ENCODE measurements around the gene IL1A.

The IL1A gene

GRCh38 chr2:112787729-112788393, 3.6 kb upstream of the IL1A start:
- Histone ChIP-seq H3K36me3 (ENCODE audit: control insufficient read depth in 4 of 4, insufficient read depth in 4 of 4, low read length in 3 of 4) (no peaks in the 10 kb centered on the region), H3K27ac (ENCODE audit: insufficient read depth in 1 of 2, low read depth in 1 of 2, low read length in 2 of 2, poor library complexity in 1 of 2, severe bottlenecking in 2 of 2) (no peak overlapping the region), H3K4me1 (ENCODE audit: control extremely low read depth in 1 of 4, control insufficient read depth in 4 of 4, insufficient read depth in 4 of 4, low read length in 3 of 4) (peaks cover 15 to 47% (median 27%) of the 10 kb centered on the region in 4 experiments), H3K4me3 (ENCODE audit: control insufficient read depth in 1 of 7, extremely low read depth in 1 of 7, insufficient read depth in 4 of 7, low read depth in 2 of 7, low read length in 6 of 7) (no peak overlapping the region), H3K9me3 (ENCODE audit: control extremely low read depth in 1 of 5, control insufficient read depth in 4 of 5, insufficient read depth in 2 of 5, low read depth in 1 of 5, low read length in 4 of 5) (no peaks in the 10 kb centered on the region), H3K27me3 (replicated peaks in 2 of 5; ENCODE audit: control insufficient read depth in 4 of 5, insufficient read depth in 5 of 5, low read length in 4 of 5) (no peaks in the 10 kb centered on the region)
- ChIA-PET CTCF (interaction anchor here (0.9 to 8.3 kb wide), 3 partner anchors 9 to 46 kb away, joined by 4 to 34 read pairs (median 6); partner anchors contain the start of gene IL1B), POLR2A (interaction anchor here (1.0 kb wide), 1 partner anchor 35 kb away, joined by 3 read pairs; no protein-coding TSS in a partner anchor)
- WGBS (ENCODE audit: insufficient coverage), result no CpG with 5 or more reads among the region's 4 CpGs
- peak in 2 of 3 donors; percentile 77 to 85 for DNase-seq

DNA sequence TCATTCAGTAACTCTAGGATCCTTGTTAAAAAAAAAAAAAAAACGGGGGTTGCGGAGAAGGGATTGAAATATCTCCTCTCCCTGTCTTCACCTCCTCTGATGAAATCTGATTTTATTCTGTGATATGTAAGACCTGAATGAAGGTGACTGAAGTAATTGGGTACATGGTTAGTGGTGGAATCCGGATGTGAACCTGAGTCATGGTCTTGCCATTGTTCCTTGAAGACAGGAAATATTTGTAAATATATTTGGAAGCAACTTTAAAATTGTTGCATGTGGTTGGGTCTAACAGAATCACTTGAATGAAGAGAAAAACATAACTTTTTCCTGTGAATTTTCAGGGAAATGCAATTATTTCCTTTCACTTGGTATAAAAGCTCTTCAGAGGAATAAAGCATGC, 3.0 kb upstream of the IL1A start:
- Histone ChIP-seq H3K9me3 (ENCODE audit: control extremely low read depth in 1 of 5, control insufficient read depth in 4 of 5, insufficient read depth in 2 of 5, low read depth in 1 of 5, low read length in 4 of 5) (no peaks in the 10 kb centered on the region), H3K27me3 (replicated peaks in 2 of 5; ENCODE audit: control insufficient read depth in 4 of 5, insufficient read depth in 5 of 5, low read length in 4 of 5) (no peaks in the 10 kb centered on the region), H3K4me1 (ENCODE audit: control extremely low read depth in 1 of 4, control insufficient read depth in 4 of 4, insufficient read depth in 4 of 4, low read length in 3 of 4) (peaks cover 15 to 50% (median 26%) of the 10 kb centered on the region in 4 experiments), H3K4me3 (ENCODE audit: control insufficient read depth in 1 of 7, extremely low read depth in 1 of 7, insufficient read depth in 4 of 7, low read depth in 2 of 7, low read length in 6 of 7) (no peak overlapping the region), H3K27ac (ENCODE audit: insufficient read depth in 1 of 2, low read depth in 1 of 2, low read length in 2 of 2, poor library complexity in 1 of 2, severe bottlenecking in 2 of 2) (no peak overlapping the region), H3K36me3 (ENCODE audit: control insufficient read depth in 4 of 4, insufficient read depth in 4 of 4, low read length in 3 of 4) (no peaks in the 10 kb centered on the region)
- 100% methylated on average over 1 of the region's 3 CpGs for WGBS (ENCODE audit: insufficient coverage)
- ChIA-PET POLR2A (interaction anchor here (1.0 kb wide), 1 partner anchor 35 kb away, joined by 3 read pairs; no protein-coding TSS in a partner anchor), CTCF (interaction anchor here (8.3 kb wide), 1 partner anchor 47 kb away, joined by 34 read pairs; the partner anchor contains the start of gene IL1B)
- no peak for DNase-seq

DNA sequence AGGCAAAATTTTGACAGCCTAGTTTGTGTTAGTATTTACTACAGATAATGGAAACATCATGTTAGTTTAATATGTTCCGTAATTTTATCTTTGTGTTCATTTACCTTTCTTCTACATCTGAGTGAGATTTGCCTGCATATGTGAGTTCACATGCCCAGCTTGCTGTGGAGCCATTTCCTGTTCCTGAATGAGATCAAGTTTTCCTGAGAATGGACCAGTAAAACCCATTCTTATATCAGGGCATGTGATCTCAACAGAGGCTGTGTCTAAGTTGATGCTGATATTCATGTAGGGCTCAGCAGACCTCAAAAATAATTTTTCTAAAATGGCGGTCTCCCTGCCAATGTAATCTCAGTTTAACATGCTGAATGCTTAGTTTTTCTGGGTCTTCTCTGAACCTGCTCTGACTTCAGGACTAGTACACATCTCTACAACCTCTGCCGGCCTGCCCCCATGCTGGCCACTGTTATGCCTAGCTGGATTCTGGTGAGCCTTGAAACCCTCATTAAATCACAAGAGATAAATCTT, 1.0 kb downstream of the IL1A start:
- no peaks in the 10 kb centered on the region for H3K9me3 ChIP-seq (ENCODE audit: control extremely low read depth in 1 of 5, control insufficient read depth in 4 of 5, insufficient read depth in 2 of 5, low read depth in 1 of 5, low read length in 4 of 5)
- CTCF ChIA-PET, result interaction anchor here (0.8 to 8.3 kb wide), 5 partner anchors 9 to 51 kb away, joined by 3 to 34 read pairs (median 8); partner anchors contain the start of gene IL1B
- peaks cover 15 to 46% (median 23%) of the 10 kb centered on the region in 4 experiments for H3K4me1 ChIP-seq (ENCODE audit: control extremely low read depth in 1 of 4, control insufficient read depth in 4 of 4, insufficient read depth in 4 of 4, low read length in 3 of 4)
- no peak for DNase-seq
- WGBS (ENCODE audit: insufficient coverage), result 100% methylated on average over 2 of the region's 3 CpGs
- no peaks in the 10 kb centered on the region for H3K27me3 ChIP-seq (replicated peaks in 2 of 5; ENCODE audit: control insufficient read depth in 4 of 5, insufficient read depth in 5 of 5, low read length in 4 of 5)
- POLR2A ChIA-PET, result no interaction called here
- H3K36me3 ChIP-seq (ENCODE audit: control insufficient read depth in 4 of 4, insufficient read depth in 4 of 4, low read length in 3 of 4), result no peaks in the 10 kb centered on the region
- no peak overlapping the region for H3K27ac ChIP-seq (ENCODE audit: insufficient read depth in 1 of 2, low read depth in 1 of 2, low read length in 2 of 2, poor library complexity in 1 of 2, severe bottlenecking in 2 of 2)
- peak overlapping the region in 1 of 7 experiments; percentile 20 for H3K4me3 ChIP-seq (ENCODE audit: control insufficient read depth in 1 of 7, extremely low read depth in 1 of 7, insufficient read depth in 4 of 7, low read depth in 2 of 7, low read length in 6 of 7)

DNA sequence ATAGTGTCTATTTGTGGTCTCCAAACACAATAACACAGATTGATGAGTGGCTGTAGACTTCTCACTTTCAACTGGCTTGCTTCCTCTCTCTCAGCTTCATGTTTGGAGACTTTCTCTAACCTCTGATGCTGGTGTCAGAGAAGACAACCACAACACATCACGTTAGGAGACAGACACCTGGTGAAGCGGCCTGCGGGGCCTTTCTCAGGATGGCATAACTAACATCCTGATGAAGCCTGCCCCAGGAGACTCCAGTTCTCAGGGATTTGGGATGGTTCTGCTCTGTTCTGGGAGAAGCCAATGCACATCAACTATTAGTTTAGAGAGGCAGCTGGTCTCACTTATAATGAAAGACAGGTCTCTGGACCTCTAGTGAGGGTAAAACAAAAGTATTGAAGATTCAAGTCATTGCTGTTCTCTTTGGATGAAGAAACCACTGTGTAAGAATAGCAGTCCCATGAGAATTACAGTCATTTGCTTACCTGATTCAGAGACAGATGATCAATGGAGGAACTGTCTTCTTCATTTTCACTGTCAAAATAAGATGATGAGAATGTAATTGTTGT, 2.0 kb downstream of the IL1A start:
- Histone ChIP-seq H3K4me1 (ENCODE audit: control extremely low read depth in 1 of 4, control insufficient read depth in 4 of 4, insufficient read depth in 4 of 4, low read length in 3 of 4) (peaks cover 12 to 40% (median 19%) of the 10 kb centered on the region in 4 experiments), H3K36me3 (ENCODE audit: control insufficient read depth in 4 of 4, insufficient read depth in 4 of 4, low read length in 3 of 4) (no peaks in the 10 kb centered on the region), H3K4me3 (ENCODE audit: control insufficient read depth in 1 of 7, extremely low read depth in 1 of 7, insufficient read depth in 4 of 7, low read depth in 2 of 7, low read length in 6 of 7) (no peak overlapping the region), H3K27ac (ENCODE audit: insufficient read depth in 1 of 2, low read depth in 1 of 2, low read length in 2 of 2, poor library complexity in 1 of 2, severe bottlenecking in 2 of 2) (no peak overlapping the region), H3K27me3 (replicated peaks in 2 of 5; ENCODE audit: control insufficient read depth in 4 of 5, insufficient read depth in 5 of 5, low read length in 4 of 5) (no peaks in the 10 kb centered on the region), H3K9me3 (ENCODE audit: control extremely low read depth in 1 of 5, control insufficient read depth in 4 of 5, insufficient read depth in 2 of 5, low read depth in 1 of 5, low read length in 4 of 5) (no peaks in the 10 kb centered on the region)
- CTCF ChIA-PET, result interaction anchor here (0.8 to 8.3 kb wide), 4 partner anchors 10 to 52 kb away, joined by 3 to 34 read pairs (median 7); partner anchors contain the start of gene IL1B
- no peak for DNase-seq
- POLR2A ChIA-PET, result interaction anchor here (0.6 kb wide), 1 partner anchor 12 kb away, joined by 3 read pairs; no protein-coding TSS in a partner anchor
- 70% methylated on average over 2 of the region's 3 CpGs for WGBS (ENCODE audit: insufficient coverage)

- CTCF ChIA-PET, result interaction anchor here (1.4 kb wide), 1 partner anchor 29 kb away, joined by 3 read pairs; no protein-coding TSS in a partner anchor
- Histone ChIP-seq H3K36me3 (ENCODE audit: control insufficient read depth in 4 of 4, insufficient read depth in 4 of 4, low read length in 3 of 4) (no peaks in the 10 kb centered on the region), H3K4me3 (ENCODE audit: control insufficient read depth in 1 of 7, extremely low read depth in 1 of 7, insufficient read depth in 4 of 7, low read depth in 2 of 7, low read length in 6 of 7) (no peak overlapping the region), H3K9me3 (ENCODE audit: control extremely low read depth in 1 of 5, control insufficient read depth in 4 of 5, insufficient read depth in 2 of 5, low read depth in 1 of 5, low read length in 4 of 5) (no peaks in the 10 kb centered on the region), H3K27me3 (replicated peaks in 2 of 5; ENCODE audit: control insufficient read depth in 4 of 5, insufficient read depth in 5 of 5, low read length in 4 of 5) (no peaks in the 10 kb centered on the region), H3K4me1 (ENCODE audit: control extremely low read depth in 1 of 4, control insufficient read depth in 4 of 4, insufficient read depth in 4 of 4, low read length in 3 of 4) (peaks cover under 1 to 30% (median 17%) of the 10 kb centered on the region in 4 experiments), H3K27ac (ENCODE audit: insufficient read depth in 1 of 2, low read depth in 1 of 2, low read length in 2 of 2, poor library complexity in 1 of 2, severe bottlenecking in 2 of 2) (no peak overlapping the region)
- POLR2A ChIA-PET, result no interaction called here
- no peak for DNase-seq
- no CpG with 5 or more reads among the region's 1 CpG for WGBS (ENCODE audit: insufficient coverage)
Observed at GRCh38 chr2:112779598-112779997, 4.7 kb downstream of the IL1A start.

GRCh38 chr2:112777036-112777435, 7.3 kb downstream of the IL1A start:
- Histone ChIP-seq H3K27me3 (replicated peaks in 2 of 5; ENCODE audit: control insufficient read depth in 4 of 5, insufficient read depth in 5 of 5, low read length in 4 of 5) (no peaks in the 10 kb centered on the region), H3K9me3 (ENCODE audit: control extremely low read depth in 1 of 5, control insufficient read depth in 4 of 5, insufficient read depth in 2 of 5, low read depth in 1 of 5, low read length in 4 of 5) (no peaks in the 10 kb centered on the region), H3K4me1 (ENCODE audit: control extremely low read depth in 1 of 4, control insufficient read depth in 4 of 4, insufficient read depth in 4 of 4, low read length in 3 of 4) (peaks cover 0 to 15% (median 9%) of the 10 kb centered on the region in 4 experiments), H3K36me3 (ENCODE audit: control insufficient read depth in 4 of 4, insufficient read depth in 4 of 4, low read length in 3 of 4) (no peaks in the 10 kb centered on the region), H3K27ac (ENCODE audit: insufficient read depth in 1 of 2, low read depth in 1 of 2, low read length in 2 of 2, poor library complexity in 1 of 2, severe bottlenecking in 2 of 2) (no peak overlapping the region), H3K4me3 (ENCODE audit: control insufficient read depth in 1 of 7, extremely low read depth in 1 of 7, insufficient read depth in 4 of 7, low read depth in 2 of 7, low read length in 6 of 7) (no peak overlapping the region)
- ChIA-PET POLR2A (no interaction called here), CTCF (interaction anchor here (0.7 kb wide), 1 partner anchor 20 kb away, joined by 3 read pairs; no protein-coding TSS in a partner anchor)
- peak in 1 of 3 donors; percentile 31 for DNase-seq

GRCh38 chr2:112776113-112776512, 8.2 kb downstream of the IL1A start:
- H3K27ac ChIP-seq (ENCODE audit: insufficient read depth in 1 of 2, low read depth in 1 of 2, low read length in 2 of 2, poor library complexity in 1 of 2, severe bottlenecking in 2 of 2), result no peak overlapping the region
- no peaks in the 10 kb centered on the region for H3K36me3 ChIP-seq (ENCODE audit: control insufficient read depth in 4 of 4, insufficient read depth in 4 of 4, low read length in 3 of 4)
- ChIA-PET POLR2A (no interaction called here), CTCF (no interaction called here)
- no peak for DNase-seq
- H3K27me3 ChIP-seq (replicated peaks in 2 of 5; ENCODE audit: control insufficient read depth in 4 of 5, insufficient read depth in 5 of 5, low read length in 4 of 5), result no peaks in the 10 kb centered on the region
- peaks cover 0 to 15% (median 9%) of the 10 kb centered on the region in 4 experiments for H3K4me1 ChIP-seq (ENCODE audit: control extremely low read depth in 1 of 4, control insufficient read depth in 4 of 4, insufficient read depth in 4 of 4, low read length in 3 of 4)
- H3K9me3 ChIP-seq (ENCODE audit: control extremely low read depth in 1 of 5, control insufficient read depth in 4 of 5, insufficient read depth in 2 of 5, low read depth in 1 of 5, low read length in 4 of 5), result no peaks in the 10 kb centered on the region
- H3K4me3 ChIP-seq (ENCODE audit: control insufficient read depth in 1 of 7, extremely low read depth in 1 of 7, insufficient read depth in 4 of 7, low read depth in 2 of 7, low read length in 6 of 7), result no peak overlapping the region
- no CpG with 5 or more reads among the region's 3 CpGs for WGBS (ENCODE audit: insufficient coverage)
